ENCODE measurements around the gene GALNT10. TPM values are rescaled to one million over a fixed set of nuclear protein-coding genes. Genes with fewer than 3 reads are reported as not detected.

The GALNT10 gene
- total and polyA plus RNA-seq, 2 donors from 2014 or later, result 13.0 to 44.3 TPM

DNA sequence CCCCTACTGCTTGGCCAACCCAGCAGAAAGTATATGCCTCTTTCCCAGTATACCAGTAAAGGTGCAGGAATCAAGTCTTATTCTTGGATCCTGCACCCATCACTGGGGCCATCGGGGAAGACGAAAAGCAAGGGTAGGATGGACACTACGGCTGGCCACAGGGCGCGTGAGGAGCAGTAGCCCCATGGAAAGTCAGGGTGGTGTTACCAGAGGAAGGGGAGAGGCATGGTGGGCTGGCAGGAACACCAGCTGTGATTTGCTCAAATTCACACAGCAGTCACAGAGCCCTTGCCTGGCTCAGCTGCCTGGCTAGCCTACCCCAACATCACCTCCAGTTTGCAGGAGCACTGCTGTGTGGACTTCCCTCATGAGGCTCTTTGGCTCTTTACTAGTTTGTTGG lies 220.8 kb downstream of the GALNT10 start:
- H3K36me3 ChIP-seq (ENCODE audit: control insufficient read depth in 2 of 3, insufficient read depth in 3 of 3, low read length in 3 of 3), result peaks cover 0 to 6% (median 0%) of the 10 kb centered on the region in 3 donors

DNA sequence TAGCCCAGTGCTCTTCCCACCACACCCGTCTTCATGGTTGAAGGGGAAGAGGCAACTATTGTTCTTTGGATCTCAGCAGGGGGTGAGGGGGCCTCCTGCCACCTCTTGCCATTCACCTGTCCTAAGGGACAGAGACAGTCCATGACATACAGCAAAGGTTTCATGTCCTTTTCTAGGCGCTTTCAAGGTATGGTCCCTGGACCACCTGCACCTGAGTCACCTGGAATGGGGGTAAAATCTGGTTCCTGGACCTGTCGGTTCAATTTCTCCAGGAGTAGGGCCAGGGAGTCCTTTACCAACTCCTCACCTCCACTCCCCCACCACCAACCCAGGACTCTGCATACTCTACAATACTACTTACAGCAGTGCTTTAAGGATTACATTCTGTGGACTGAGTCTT lies 221.8 kb downstream of the GALNT10 start:
- H3K4me1 ChIP-seq (ENCODE audit: control insufficient read depth in 2 of 3, insufficient read depth in 2 of 3, low read depth in 1 of 3, low read length in 3 of 3), result no peaks in the 10 kb centered on the region
- intact Hi-C loops (cut with DNase I), result no loop called here
- no peak for FAIRE-seq
- H3K27me3 ChIP-seq (ENCODE audit: control insufficient read depth, insufficient read depth, low read length), result no peaks in the 10 kb centered on the region
- no peak for DNase-seq
- no peak overlapping the region for H3K9ac ChIP-seq (ENCODE audit: low read length in 3 of 3)
- peaks cover 0 to 6% (median 0%) of the 10 kb centered on the region in 3 donors for H3K36me3 ChIP-seq (ENCODE audit: control insufficient read depth in 2 of 3, insufficient read depth in 3 of 3, low read length in 3 of 3)
- TF ChIP-seq, protein P1, sequence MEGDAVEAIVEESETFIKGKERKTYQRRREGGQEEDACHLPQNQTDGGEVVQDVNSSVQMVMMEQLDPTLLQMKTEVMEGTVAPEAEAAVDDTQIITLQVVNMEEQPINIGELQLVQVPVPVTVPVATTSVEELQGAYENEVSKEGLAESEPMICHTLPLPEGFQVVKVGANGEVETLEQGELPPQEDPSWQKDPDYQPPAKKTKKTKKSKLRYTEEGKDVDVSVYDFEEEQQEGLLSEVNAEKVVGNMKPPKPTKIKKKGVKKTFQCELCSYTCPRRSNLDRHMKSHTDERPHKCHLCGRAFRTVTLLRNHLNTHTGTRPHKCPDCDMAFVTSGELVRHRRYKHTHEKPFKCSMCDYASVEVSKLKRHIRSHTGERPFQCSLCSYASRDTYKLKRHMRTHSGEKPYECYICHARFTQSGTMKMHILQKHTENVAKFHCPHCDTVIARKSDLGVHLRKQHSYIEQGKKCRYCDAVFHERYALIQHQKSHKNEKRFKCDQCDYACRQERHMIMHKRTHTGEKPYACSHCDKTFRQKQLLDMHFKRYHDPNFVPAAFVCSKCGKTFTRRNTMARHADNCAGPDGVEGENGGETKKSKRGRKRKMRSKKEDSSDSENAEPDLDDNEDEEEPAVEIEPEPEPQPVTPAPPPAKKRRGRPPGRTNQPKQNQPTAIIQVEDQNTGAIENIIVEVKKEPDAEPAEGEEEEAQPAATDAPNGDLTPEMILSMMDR (IDR thresholded peaks at IDR 0.05; ENCODE audit: borderline replicate concordance, extremely low read depth, insufficient read depth), result no peak
- no peak overlapping the region for H3K4me3 ChIP-seq (ENCODE audit: low read length in 3 of 3)
- no peak overlapping the region for H3K27ac ChIP-seq (ENCODE audit: low read depth in 2 of 2, low read length in 2 of 2)
- no peaks in the 10 kb centered on the region for H3K9me3 ChIP-seq (ENCODE audit: control insufficient read depth in 2 of 3, insufficient read depth in 1 of 3, low read length in 3 of 3)

More for the DNA sequence above, 220.8 kb downstream of the GALNT10 start:
- DNase-seq, result peak in 1 of 5 donors; percentile 7
- Histone ChIP-seq H3K27me3 (ENCODE audit: control insufficient read depth, insufficient read depth, low read length) (no peaks in the 10 kb centered on the region), H3K9me3 (ENCODE audit: control insufficient read depth in 2 of 3, insufficient read depth in 1 of 3, low read length in 3 of 3) (no peaks in the 10 kb centered on the region), H3K9ac (ENCODE audit: low read length in 3 of 3) (no peak overlapping the region), H3K4me1 (ENCODE audit: control insufficient read depth in 2 of 3, insufficient read depth in 2 of 3, low read depth in 1 of 3, low read length in 3 of 3) (no peaks in the 10 kb centered on the region), H3K27ac (ENCODE audit: low read depth in 2 of 2, low read length in 2 of 2) (no peak overlapping the region), H3K4me3 (ENCODE audit: low read length in 3 of 3) (no peak overlapping the region)
- no peak for FAIRE-seq
- TF ChIP-seq, protein P1 (IDR thresholded peaks at IDR 0.05; ENCODE audit: borderline replicate concordance, extremely low read depth, insufficient read depth), result no peak
- intact Hi-C loops (cut with DNase I), result no loop called here

DNA sequence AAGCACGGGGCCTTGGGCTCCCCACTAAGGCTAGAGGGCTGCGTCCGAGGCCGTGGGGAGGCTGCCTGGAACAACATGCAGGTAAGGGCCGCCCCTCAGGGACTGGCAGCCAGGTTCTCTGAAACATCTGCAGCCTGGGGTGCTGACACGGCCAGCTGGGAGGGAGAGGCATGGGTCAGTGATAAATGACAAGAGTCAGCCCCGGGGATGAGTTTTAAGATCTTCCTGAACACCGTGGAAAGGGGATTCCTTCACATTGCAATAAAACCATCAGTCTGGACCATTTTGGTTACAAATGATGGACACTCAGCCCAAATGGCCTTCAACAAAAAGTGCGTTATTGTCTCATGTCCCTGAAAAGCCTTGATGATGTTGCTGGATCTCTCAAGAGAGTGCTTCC lies 222.4 kb downstream of the GALNT10 start:
- H3K27me3 ChIP-seq (ENCODE audit: control insufficient read depth, insufficient read depth, low read length), result no peaks in the 10 kb centered on the region
- intact Hi-C loops (cut with DNase I), result no loop called here
- peaks cover 0 to 6% (median 0%) of the 10 kb centered on the region in 3 donors for H3K36me3 ChIP-seq (ENCODE audit: control insufficient read depth in 2 of 3, insufficient read depth in 3 of 3, low read length in 3 of 3)
- no peaks in the 10 kb centered on the region for H3K9me3 ChIP-seq (ENCODE audit: control insufficient read depth in 2 of 3, insufficient read depth in 1 of 3, low read length in 3 of 3)
- H3K27ac ChIP-seq (ENCODE audit: low read depth in 2 of 2, low read length in 2 of 2), result no peak overlapping the region
- TF ChIP-seq, protein P1 (IDR thresholded peaks at IDR 0.05; ENCODE audit: borderline replicate concordance, extremely low read depth, insufficient read depth), result no peak
- FAIRE-seq (no peak), DNase-seq (peak in 1 of 5 donors; percentile 9)
- H3K4me1 ChIP-seq (ENCODE audit: control insufficient read depth in 2 of 3, insufficient read depth in 2 of 3, low read depth in 1 of 3, low read length in 3 of 3), result no peaks in the 10 kb centered on the region
- H3K9ac ChIP-seq (ENCODE audit: low read length in 3 of 3), result no peak overlapping the region
- no peak overlapping the region for H3K4me3 ChIP-seq (ENCODE audit: low read length in 3 of 3)

DNA sequence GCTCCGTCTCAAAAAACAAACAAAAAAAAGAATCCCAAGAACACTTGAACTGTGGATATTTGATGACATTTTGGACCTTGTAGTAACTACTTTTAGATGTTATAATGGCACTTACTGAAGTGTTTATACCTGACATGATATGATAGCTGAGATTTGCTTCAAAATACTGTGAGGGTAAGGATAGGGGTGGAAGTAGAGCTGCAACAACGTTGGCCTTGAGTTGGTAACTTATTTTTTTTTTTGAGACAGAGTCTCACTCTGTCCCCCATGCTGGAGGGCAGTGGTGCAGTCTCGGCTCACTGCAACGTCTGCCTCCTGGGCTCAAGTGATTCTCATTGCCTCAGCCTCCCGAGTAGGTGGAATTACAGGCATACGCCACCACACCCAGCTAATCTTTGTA lies 224.6 kb downstream of the GALNT10 start:
- H3K27me3 ChIP-seq (ENCODE audit: control insufficient read depth, insufficient read depth, low read length), result no peaks in the 10 kb centered on the region
- no peak overlapping the region for H3K4me3 ChIP-seq (ENCODE audit: low read length in 3 of 3)
- peaks cover 0 to 6% (median 0%) of the 10 kb centered on the region in 3 donors for H3K36me3 ChIP-seq (ENCODE audit: control insufficient read depth in 2 of 3, insufficient read depth in 3 of 3, low read length in 3 of 3)
- H3K4me1 ChIP-seq (ENCODE audit: control insufficient read depth in 2 of 3, insufficient read depth in 2 of 3, low read depth in 1 of 3, low read length in 3 of 3), result no peaks in the 10 kb centered on the region
- no peaks in the 10 kb centered on the region for H3K9me3 ChIP-seq (ENCODE audit: control insufficient read depth in 2 of 3, insufficient read depth in 1 of 3, low read length in 3 of 3)
- no peak overlapping the region for H3K9ac ChIP-seq (ENCODE audit: low read length in 3 of 3)
- TF ChIP-seq, protein P1 (IDR thresholded peaks at IDR 0.05; ENCODE audit: borderline replicate concordance, extremely low read depth, insufficient read depth), result no peak
- H3K27ac ChIP-seq (ENCODE audit: low read depth in 2 of 2, low read length in 2 of 2), result no peak overlapping the region
- intact Hi-C loops (cut with DNase I), result no loop called here
- no peak for FAIRE-seq
- DNase-seq, result no peak
